ENCODE data around the gene CCSER1. TPM values are rescaled to one million over a fixed set of nuclear protein-coding genes. Genes with fewer than 3 reads are reported as not detected.

Gene CCSER1
- total RNA-seq, 2 experiments from 2014 or later, result not detected

DNA sequence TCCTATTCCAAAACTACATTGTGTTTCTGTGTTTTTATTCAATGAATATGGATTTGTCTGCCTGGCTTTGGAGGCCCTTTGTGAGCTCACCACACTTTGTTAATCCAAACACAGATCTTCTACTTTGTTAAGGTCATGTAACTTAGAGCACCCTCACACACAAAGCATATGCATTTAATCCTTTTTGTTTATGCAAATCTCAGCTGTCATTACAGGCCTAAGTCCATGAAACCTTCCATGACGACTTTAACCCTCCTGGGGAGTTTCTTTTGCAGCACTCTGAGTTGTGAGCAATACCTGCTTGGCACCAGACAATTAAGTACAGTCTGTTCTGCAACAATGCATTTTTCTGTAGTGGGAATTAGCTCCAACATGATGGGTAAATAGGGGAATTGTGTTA, 14.9 kb downstream of the CCSER1 start:
- Mint-ChIP-seq H3K27ac (no peak overlapping the region), H3K9me3 (ENCODE audit: insufficient read depth) (no peaks in the 10 kb centered on the region), H3K36me3 (ENCODE audit: low read depth) (no peaks in the 10 kb centered on the region), H3K4me3 (no peak overlapping the region), H3K27me3 (ENCODE audit: low read depth) (no peaks in the 10 kb centered on the region), H3K4me1 (ENCODE audit: low read depth) (no peaks in the 10 kb centered on the region)
- no peak for ATAC-seq
- DNase-seq, result no peak
- ChIA-PET CTCF (no interaction called here), POLR2A (no interaction called here)

DNA sequence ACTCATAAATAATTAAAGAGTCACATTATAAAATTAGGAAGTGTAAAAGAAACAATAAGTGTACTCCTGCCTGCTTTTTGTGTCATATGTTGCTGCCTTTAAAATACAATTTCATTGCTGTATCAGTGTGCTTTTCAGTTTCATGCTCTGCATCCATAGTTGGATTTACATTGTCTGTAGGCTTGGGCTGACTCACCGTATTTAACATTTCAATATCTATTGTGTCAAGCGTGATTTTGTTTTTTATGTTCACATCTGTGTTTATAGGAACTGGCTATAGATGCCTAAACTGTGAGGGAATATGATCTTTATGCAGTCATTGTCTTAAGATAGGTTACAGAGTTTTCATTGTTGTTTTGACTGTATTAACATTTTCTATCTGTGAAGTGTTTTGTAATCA, 18.1 kb downstream of the CCSER1 start:
- Mint-ChIP-seq H3K9me3 (ENCODE audit: insufficient read depth) (no peaks in the 10 kb centered on the region), H3K27ac (no peak overlapping the region), H3K4me3 (no peak overlapping the region), H3K36me3 (ENCODE audit: low read depth) (no peaks in the 10 kb centered on the region), H3K27me3 (ENCODE audit: low read depth) (no peaks in the 10 kb centered on the region), H3K4me1 (ENCODE audit: low read depth) (no peaks in the 10 kb centered on the region)
- no peak for ATAC-seq
- POLR2A ChIA-PET, result no interaction called here
- CTCF ChIA-PET, result no interaction called here
- DNase-seq, result no peak

DNA sequence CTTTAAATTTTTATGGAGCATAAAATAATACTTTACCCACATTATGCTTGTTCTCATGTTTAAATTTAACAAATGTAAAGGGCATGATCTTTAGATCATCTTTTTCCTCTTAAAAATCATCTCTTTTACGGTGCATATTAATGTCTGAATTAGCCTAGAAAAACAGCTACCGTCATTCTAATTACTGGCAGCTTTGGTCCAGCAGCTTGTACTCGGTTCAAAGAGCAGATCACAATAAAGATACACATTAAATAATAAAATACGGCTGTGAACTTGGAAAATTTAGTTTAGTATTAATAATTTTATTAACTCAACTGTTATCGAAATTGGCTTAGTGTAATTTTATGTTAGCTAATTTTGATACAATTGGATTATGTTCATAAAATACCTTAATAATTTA, 19.1 kb downstream of the CCSER1 start:
- ATAC-seq (no peak), DNase-seq (no peak)
- POLR2A ChIA-PET, result no interaction called here
- no peaks in the 10 kb centered on the region for H3K9me3 Mint-ChIP-seq (ENCODE audit: insufficient read depth)
- CTCF ChIA-PET, result no interaction called here
- H3K27ac Mint-ChIP-seq, result no peak overlapping the region
- H3K27me3 Mint-ChIP-seq (ENCODE audit: low read depth), result no peaks in the 10 kb centered on the region
- no peaks in the 10 kb centered on the region for H3K36me3 Mint-ChIP-seq (ENCODE audit: low read depth)
- H3K4me3 Mint-ChIP-seq, result no peak overlapping the region
- H3K4me1 Mint-ChIP-seq (ENCODE audit: low read depth), result no peaks in the 10 kb centered on the region

GRCh38 chr4:90148574-90149148, 21.5 kb downstream of the CCSER1 start:
- Mint-ChIP-seq H3K4me3 (no peak overlapping the region), H3K27ac (no peak overlapping the region), H3K36me3 (ENCODE audit: low read depth) (no peaks in the 10 kb centered on the region), H3K27me3 (ENCODE audit: low read depth) (no peaks in the 10 kb centered on the region), H3K9me3 (ENCODE audit: insufficient read depth) (no peaks in the 10 kb centered on the region), H3K4me1 (ENCODE audit: low read depth) (no peaks in the 10 kb centered on the region)
- no peak for DNase-seq
- no peak for ATAC-seq
- CTCF ChIA-PET, result no interaction called here
- POLR2A ChIA-PET, result no interaction called here

- Mint-ChIP-seq H3K36me3 (ENCODE audit: low read depth) (no peaks in the 10 kb centered on the region), H3K9me3 (ENCODE audit: insufficient read depth) (no peaks in the 10 kb centered on the region), H3K27me3 (ENCODE audit: low read depth) (no peaks in the 10 kb centered on the region), H3K27ac (no peak overlapping the region), H3K4me3 (no peak overlapping the region), H3K4me1 (ENCODE audit: low read depth) (no peaks in the 10 kb centered on the region)
- no peak for ATAC-seq
- POLR2A ChIA-PET, result no interaction called here
- no peak for DNase-seq
- CTCF ChIA-PET, result no interaction called here
These were observed 24.8 kb downstream of the CCSER1 start for GRCh38 chr4:90152024-90152423.

GRCh38 chr4:90159193-90159592, 32.0 kb downstream of the CCSER1 start:
- no peaks in the 10 kb centered on the region for H3K27me3 Mint-ChIP-seq (ENCODE audit: low read depth)
- H3K9me3 Mint-ChIP-seq (ENCODE audit: insufficient read depth), result no peaks in the 10 kb centered on the region
- DNase-seq (no peak), ATAC-seq (no peak)
- H3K4me3 Mint-ChIP-seq, result no peak overlapping the region
- POLR2A ChIA-PET, result no interaction called here
- no peak overlapping the region for H3K27ac Mint-ChIP-seq
- CTCF ChIA-PET, result no interaction called here
- H3K36me3 Mint-ChIP-seq (ENCODE audit: low read depth), result no peaks in the 10 kb centered on the region
- no peaks in the 10 kb centered on the region for H3K4me1 Mint-ChIP-seq (ENCODE audit: low read depth)

GRCh38 chr4:90160044-90160443, 32.9 kb downstream of the CCSER1 start:
- no peaks in the 10 kb centered on the region for H3K27me3 Mint-ChIP-seq (ENCODE audit: low read depth)
- CTCF ChIA-PET, result no interaction called here

DNA sequence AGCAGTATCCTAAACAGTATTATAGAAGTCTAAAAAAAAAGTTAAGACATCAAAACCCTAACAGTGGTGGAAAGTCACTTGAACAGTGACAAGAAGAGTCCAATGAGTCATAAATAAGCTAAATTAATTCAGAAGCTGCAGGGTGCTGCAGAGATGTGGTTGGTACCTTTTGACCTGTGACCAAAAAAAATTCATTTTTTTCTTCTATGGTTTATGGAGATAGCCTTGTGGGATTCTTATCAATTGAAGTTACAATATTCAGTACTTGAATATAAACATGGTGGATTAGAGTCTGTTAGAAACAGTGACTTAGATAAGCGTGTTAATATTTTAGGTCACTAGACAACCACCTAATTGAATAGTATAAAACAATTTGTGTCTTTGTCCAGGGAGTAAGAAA, 35.4 kb downstream of the CCSER1 start:
- ChIA-PET CTCF (no interaction called here), POLR2A (no interaction called here)
- no peaks in the 10 kb centered on the region for H3K36me3 Mint-ChIP-seq (ENCODE audit: low read depth)
- no peaks in the 10 kb centered on the region for H3K4me1 Mint-ChIP-seq (ENCODE audit: low read depth)
- no peak overlapping the region for H3K4me3 Mint-ChIP-seq
- no peak for DNase-seq
- no peaks in the 10 kb centered on the region for H3K9me3 Mint-ChIP-seq (ENCODE audit: insufficient read depth)
- ATAC-seq, result no peak
- no peaks in the 10 kb centered on the region for H3K27me3 Mint-ChIP-seq (ENCODE audit: low read depth)
- H3K27ac Mint-ChIP-seq, result no peak overlapping the region

More at GRCh38 chr4:90160044-90160443, 32.9 kb downstream of the CCSER1 start:
- H3K4me1 Mint-ChIP-seq (ENCODE audit: low read depth), result no peaks in the 10 kb centered on the region
- DNase-seq (no peak), ATAC-seq (no peak)
- no peaks in the 10 kb centered on the region for H3K36me3 Mint-ChIP-seq (ENCODE audit: low read depth)
- no peaks in the 10 kb centered on the region for H3K9me3 Mint-ChIP-seq (ENCODE audit: insufficient read depth)
- no peak overlapping the region for H3K4me3 Mint-ChIP-seq
- POLR2A ChIA-PET, result no interaction called here
- no peak overlapping the region for H3K27ac Mint-ChIP-seq

DNA sequence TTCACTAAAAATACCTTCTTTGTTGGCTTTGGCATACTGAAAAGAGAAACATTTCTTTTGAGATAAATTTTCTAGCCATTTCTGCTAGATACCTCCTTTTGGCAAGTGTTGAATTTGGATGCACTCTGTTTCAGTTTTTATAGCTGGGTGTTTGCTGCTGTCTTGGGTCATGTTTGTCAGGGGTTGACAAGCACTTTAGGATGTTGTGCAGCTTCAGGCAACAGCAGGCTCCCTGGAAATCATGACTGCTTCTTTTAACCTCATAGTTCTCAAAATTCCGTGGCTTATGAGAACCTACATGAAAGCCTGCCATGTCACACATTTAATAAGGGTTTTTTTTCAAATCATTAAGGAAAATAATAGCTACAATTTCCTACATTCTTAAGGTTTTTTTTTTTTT, 36.7 kb downstream of the CCSER1 start:
- H3K36me3 Mint-ChIP-seq (ENCODE audit: low read depth), result no peaks in the 10 kb centered on the region
- POLR2A ChIA-PET, result no interaction called here
- H3K9me3 Mint-ChIP-seq (ENCODE audit: insufficient read depth), result no peaks in the 10 kb centered on the region
- H3K27ac Mint-ChIP-seq, result no peak overlapping the region
- CTCF ChIA-PET, result no interaction called here
- H3K27me3 Mint-ChIP-seq (ENCODE audit: low read depth), result no peaks in the 10 kb centered on the region
- no peaks in the 10 kb centered on the region for H3K4me1 Mint-ChIP-seq (ENCODE audit: low read depth)
- no peak for ATAC-seq
- no peak overlapping the region for H3K4me3 Mint-ChIP-seq
- DNase-seq, result no peak

DNA sequence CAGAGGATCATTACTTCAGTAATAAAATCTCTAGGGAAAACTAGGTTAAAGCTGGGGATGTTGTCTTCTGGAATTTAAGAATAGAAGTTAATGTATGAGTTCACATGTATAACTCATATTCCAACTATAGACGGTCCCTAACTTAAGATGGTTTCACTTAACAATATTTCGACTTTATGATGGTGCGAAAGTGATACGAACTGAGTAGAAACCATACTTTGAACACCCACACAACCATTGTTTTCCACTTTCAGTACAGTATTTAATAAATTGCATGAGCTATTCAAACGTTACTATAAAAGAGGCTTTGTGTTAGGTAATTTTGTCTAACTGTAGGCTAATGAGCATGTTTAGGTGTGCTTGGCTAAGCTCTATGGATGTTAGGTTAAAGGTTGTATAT, 38.7 kb downstream of the CCSER1 start:
- ATAC-seq (no peak), DNase-seq (no peak)
- no peaks in the 10 kb centered on the region for H3K4me1 Mint-ChIP-seq (ENCODE audit: low read depth)
- no peak overlapping the region for H3K4me3 Mint-ChIP-seq
- POLR2A ChIA-PET, result no interaction called here
- CTCF ChIA-PET, result no interaction called here
- H3K27me3 Mint-ChIP-seq (ENCODE audit: low read depth), result no peaks in the 10 kb centered on the region
- peaks cover 3% of the 10 kb centered on the region for H3K9me3 Mint-ChIP-seq (ENCODE audit: insufficient read depth)
- no peak overlapping the region for H3K27ac Mint-ChIP-seq
- no peaks in the 10 kb centered on the region for H3K36me3 Mint-ChIP-seq (ENCODE audit: low read depth)

DNA sequence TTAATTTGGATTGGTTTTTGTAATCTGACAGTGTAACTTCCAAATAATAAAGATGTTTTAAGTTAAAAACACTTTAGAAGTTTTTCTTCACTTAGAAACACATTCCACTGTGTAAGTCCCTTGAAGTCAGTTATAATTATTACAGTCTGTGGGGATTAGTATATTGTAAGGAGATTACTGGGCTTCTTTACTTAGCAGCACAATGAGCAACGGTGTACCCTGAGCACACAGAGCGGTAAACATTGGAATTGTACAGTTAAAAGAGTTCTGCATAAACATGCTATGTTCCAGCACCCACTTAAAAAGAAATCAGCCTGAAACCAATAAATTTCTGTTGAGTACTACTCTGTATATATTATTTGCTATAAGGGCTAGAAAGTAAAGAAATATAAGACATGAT, 44.3 kb downstream of the CCSER1 start:
- no peak overlapping the region for H3K4me3 Mint-ChIP-seq
- H3K27me3 Mint-ChIP-seq (ENCODE audit: low read depth), result no peaks in the 10 kb centered on the region
- POLR2A ChIA-PET, result no interaction called here
- peaks cover 3% of the 10 kb centered on the region for H3K9me3 Mint-ChIP-seq (ENCODE audit: insufficient read depth)
- no peak for ATAC-seq
- H3K36me3 Mint-ChIP-seq (ENCODE audit: low read depth), result no peaks in the 10 kb centered on the region
- H3K4me1 Mint-ChIP-seq (ENCODE audit: low read depth), result no peaks in the 10 kb centered on the region
- H3K27ac Mint-ChIP-seq, result no peak overlapping the region
- no peak for DNase-seq
- CTCF ChIA-PET, result no interaction called here

- Mint-ChIP-seq H3K4me3 (no peak overlapping the region), H3K9me3 (ENCODE audit: insufficient read depth) (peaks cover 3% of the 10 kb centered on the region), H3K27me3 (ENCODE audit: low read depth) (no peaks in the 10 kb centered on the region), H3K36me3 (ENCODE audit: low read depth) (no peaks in the 10 kb centered on the region), H3K27ac (no peak overlapping the region), H3K4me1 (ENCODE audit: low read depth) (no peaks in the 10 kb centered on the region)
- DNase-seq (no peak), ATAC-seq (no peak)
- CTCF ChIA-PET, result no interaction called here
- POLR2A ChIA-PET, result no interaction called here
These were observed 47.4 kb downstream of the CCSER1 start for GRCh38 chr4:90174621-90175023.

DNA sequence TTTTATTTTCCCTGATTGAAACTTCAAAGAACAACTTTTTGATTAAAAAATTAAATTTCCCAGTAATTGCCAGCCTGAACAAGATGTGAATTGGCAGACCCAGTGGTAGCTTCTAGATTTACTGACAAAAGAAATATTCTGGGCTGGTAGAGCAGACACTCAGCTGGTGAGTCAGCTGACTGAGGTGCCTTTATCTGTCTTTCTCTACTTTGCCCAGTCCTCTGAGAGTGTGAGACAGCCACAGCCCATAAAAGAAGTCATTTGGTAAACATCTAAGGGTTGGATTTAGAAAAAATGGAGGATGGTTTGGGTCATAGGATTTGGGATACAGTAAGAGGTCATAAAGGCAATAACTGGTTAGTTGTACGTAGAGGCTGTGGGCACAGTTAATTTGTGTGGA, 54.5 kb downstream of the CCSER1 start:
- Mint-ChIP-seq H3K36me3 (ENCODE audit: low read depth) (no peaks in the 10 kb centered on the region), H3K4me1 (ENCODE audit: low read depth) (no peaks in the 10 kb centered on the region), H3K9me3 (ENCODE audit: insufficient read depth) (no peaks in the 10 kb centered on the region), H3K27me3 (ENCODE audit: low read depth) (no peaks in the 10 kb centered on the region), H3K4me3 (no peak overlapping the region), H3K27ac (no peak overlapping the region)
- DNase-seq (no peak), ATAC-seq (no peak)
- CTCF ChIA-PET, result no interaction called here
- POLR2A ChIA-PET, result no interaction called here

All from activated CD8-positive, alpha-beta T cell treated with anti-CD3 and anti-CD28 coated beads, Interleukin-2, amount 10 ng/mL, durations not matched to agents 7 days and 5 days (primary cell).